WTC11 (cell line): ENCODE results near the gene MBTPS2. TPM values are rescaled to one million over a fixed set of nuclear protein-coding genes. Genes with fewer than 3 reads are reported as not detected.

ENCODE experiments used
- ATAC-seq: fragments of 200-7000 bp; cut with Tn5 transposase; 2 replicates; pipeline ENCODE4 v1.10.0; 2021; ENCODE audit warnings: mild to moderate bottlenecking, moderate library complexity
- CTCF ChIA-PET: fragments of 300-600 bp; sonication (Branson Sonifier 250); formaldehyde crosslinking; loops from one replicate; lab custom pipeline; 2021; ENCODE audit warnings: antibody characterized with exemption; lab: Charles Lee
- POLR2A ChIA-PET: fragments of 350-600 bp; sonication (Branson Sonifier 250); formaldehyde crosslinking; loops from one replicate; lab custom pipeline; 2021; ENCODE audit warnings: antibody characterized with exemption; lab: Charles Lee
- DNase-seq: peaks from one replicate; pipeline ENCODE4 v3.0.0; 2021; ENCODE audit warnings: low spot score
- H3K27ac Mint-ChIP-seq: 2 replicates; pipeline ENCODE4 v1.8.0; 2021; ENCODE audit warnings: mixed read lengths
- H3K27me3 Mint-ChIP-seq: 2 replicates; pipeline ENCODE4 v1.8.0; 2021; ENCODE audit warnings: low read depth, mild to moderate bottlenecking, moderate library complexity, mixed read lengths
- H3K36me3 Mint-ChIP-seq: 2 replicates; pipeline ENCODE4 v1.8.0; 2021; ENCODE audit warnings: mixed read lengths
- H3K4me1 Mint-ChIP-seq: 2 replicates; pipeline ENCODE4 v1.8.0; 2022; ENCODE audit warnings: mixed read lengths
- H3K4me3 Mint-ChIP-seq: 2 replicates; pipeline ENCODE4 v1.8.0; 2021; ENCODE audit warnings: mild to moderate bottlenecking, moderate library complexity, mixed read lengths
- H3K9me3 Mint-ChIP-seq: 2 replicates; pipeline ENCODE4 v1.8.0; 2021; ENCODE audit warnings: mixed read lengths
- ELF4 ChIP-seq: sonication (generic); formaldehyde crosslinking; IDR thresholded peaks from 2 replicates; pipeline ENCODE4 v1.8.1; 2022; ENCODE audit warnings: low read depth, mild to moderate bottlenecking, moderate library complexity, missing genetic modification reagents
- ESRRA ChIP-seq: sonication (generic); formaldehyde crosslinking; IDR thresholded peaks from 2 replicates; pipeline ENCODE4 v1.8.1; 2022; ENCODE audit warnings: mild to moderate bottlenecking, missing genetic modification reagents, borderline replicate concordance
- ETV6 ChIP-seq: sonication (generic); formaldehyde crosslinking; IDR thresholded peaks from 2 replicates; pipeline ENCODE4 v1.8.1; 2022; ENCODE audit warnings: mild to moderate bottlenecking, missing genetic modification reagents
- FOXK1 ChIP-seq: sonication (generic); formaldehyde crosslinking; IDR thresholded peaks from 2 replicates; pipeline ENCODE4 v1.8.0; 2022; ENCODE audit warnings: mild to moderate bottlenecking, moderate library complexity, missing genetic modification reagents
- HMGXB4 ChIP-seq: sonication (generic); formaldehyde crosslinking; IDR thresholded peaks from 2 replicates; pipeline ENCODE4 v1.8.1; 2023; ENCODE audit warnings: mild to moderate bottlenecking, moderate library complexity, missing genetic modification reagents
- IRF1 ChIP-seq: sonication (generic); formaldehyde crosslinking; IDR thresholded peaks from 2 replicates; pipeline ENCODE4 v1.8.0; 2023; ENCODE audit warnings: missing genetic modification reagents
- NFYB ChIP-seq: sonication (generic); formaldehyde crosslinking; conservative IDR thresholded peaks from 2 replicates; pipeline ENCODE4 v1.8.0; 2022; ENCODE audit warnings: low read depth, missing genetic modification reagents
- NR1H2 ChIP-seq: sonication (generic); formaldehyde crosslinking; IDR thresholded peaks from 2 replicates; pipeline ENCODE4 v1.9.0; 2021; ENCODE audit warnings: mild to moderate bottlenecking, moderate library complexity, missing genetic modification reagents
- PRDM15 ChIP-seq: sonication (generic); formaldehyde crosslinking; IDR thresholded peaks from 2 replicates; pipeline ENCODE4 v1.8.0; 2022; ENCODE audit warnings: missing genetic modification reagents
- RELA ChIP-seq: sonication (generic); formaldehyde crosslinking; IDR thresholded peaks from 2 replicates; pipeline ENCODE4 v1.8.1; 2022; ENCODE audit warnings: missing genetic modification reagents, mild to moderate bottlenecking, borderline replicate concordance
- SOX15 ChIP-seq: fragments of 250-450 bp; sonication (Bioruptor Pico); IDR thresholded peaks from 2 replicates; pipeline ENCODE4 v1.9.0; 2021; ENCODE audit warnings: mild to moderate bottlenecking
- TCF7 ChIP-seq: sonication (generic); formaldehyde crosslinking; IDR thresholded peaks from 2 replicates; pipeline ENCODE4 v1.8.0; 2022; ENCODE audit warnings: mild to moderate bottlenecking, low read depth, missing genetic modification reagents, moderate library complexity
- TEAD1 ChIP-seq: sonication (generic); formaldehyde crosslinking; IDR thresholded peaks from 2 replicates; pipeline ENCODE4 v1.8.0; 2022; ENCODE audit warnings: mild to moderate bottlenecking, missing genetic modification reagents
- USF2 ChIP-seq: sonication (generic); formaldehyde crosslinking; IDR thresholded peaks from 2 replicates; pipeline ENCODE4 v1.8.1; 2023; ENCODE audit warnings: mild to moderate bottlenecking, missing genetic modification reagents, moderate library complexity
- ZNF219 ChIP-seq: sonication (generic); formaldehyde crosslinking; IDR thresholded peaks from 2 replicates; pipeline ENCODE4 v1.8.0; 2023; ENCODE audit warnings: missing genetic modification reagents, mild to moderate bottlenecking, borderline replicate concordance
- ZNF232 ChIP-seq: sonication (generic); formaldehyde crosslinking; IDR thresholded peaks from 2 replicates; pipeline ENCODE4 v1.8.0; 2022; ENCODE audit warnings: mild to moderate bottlenecking, missing genetic modification reagents
- ZNF317 ChIP-seq: sonication (generic); formaldehyde crosslinking; IDR thresholded peaks from 2 replicates; pipeline ENCODE4 v1.8.1; 2023; ENCODE audit warnings: low read depth, mild to moderate bottlenecking, moderate library complexity, missing genetic modification reagents, borderline replicate concordance
- ZNF423 ChIP-seq: fragments of 250-450 bp; sonication (Bioruptor Pico); IDR thresholded peaks from 2 replicates; pipeline ENCODE4 v2.1.2; 2022; ENCODE audit warnings: mild to moderate bottlenecking, moderate library complexity
- ZNF512 ChIP-seq: sonication (generic); formaldehyde crosslinking; IDR thresholded peaks from 2 replicates; pipeline ENCODE4 v1.8.1; 2022; ENCODE audit warnings: missing genetic modification reagents, borderline replicate concordance
- ZNF671 ChIP-seq: fragments of 250-450 bp; sonication (Bioruptor Pico); IDR thresholded peaks from 2 replicates; pipeline ENCODE4 v1.8.0; 2021; ENCODE audit warnings: mild to moderate bottlenecking
- total RNA-seq: library from RNA; stranded (reverse); gene quantifications from 3 replicates; pipeline ENCODE4 v1.2.3, GENCODE V29; 2021
- TF ChIP-seq, protein P1 (sequence below): fragments of 250-450 bp; sonication (Bioruptor Pico); IDR thresholded peaks from 2 replicates; pipeline ENCODE4 v1.9.0; 2021; ENCODE audit warnings: mild to moderate bottlenecking
- TF ChIP-seq, protein P2 (sequence below): fragments of 250-450 bp; sonication (Bioruptor Pico); IDR thresholded peaks from 2 replicates; pipeline ENCODE4 v1.9.0; 2021; ENCODE audit warnings: mild to moderate bottlenecking, borderline replicate concordance

MBTPS2 gene
- total RNA-seq, 1 experiment from 2014 or later, result 9.1 TPM

- ChIA-PET CTCF (no interaction called here), POLR2A (no interaction called here)
- no peaks in the 10 kb centered on the region for H3K36me3 Mint-ChIP-seq
- TF ChIP-seq ZNF219 (CRISPR knock-in tag) (no peak), ZNF232 (CRISPR knock-in tag) (no peak), IRF1 (no peak), FOXK1 (no peak), ZNF423 (CRISPR knock-in tag) (no peak), ZNF317 (CRISPR knock-in tag) (no peak), NR1H2 (CRISPR knock-in tag) (no peak), USF2 (CRISPR knock-in tag) (no peak), ELF4 (no peak), ETV6 (CRISPR knock-in tag) (no peak)
- TF ChIP-seq, protein P1, sequence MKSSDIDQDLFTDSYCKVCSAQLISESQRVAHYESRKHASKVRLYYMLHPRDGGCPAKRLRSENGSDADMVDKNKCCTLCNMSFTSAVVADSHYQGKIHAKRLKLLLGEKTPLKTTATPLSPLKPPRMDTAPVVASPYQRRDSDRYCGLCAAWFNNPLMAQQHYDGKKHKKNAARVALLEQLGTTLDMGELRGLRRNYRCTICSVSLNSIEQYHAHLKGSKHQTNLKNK, result no peak
- TF ChIP-seq, protein P2, sequence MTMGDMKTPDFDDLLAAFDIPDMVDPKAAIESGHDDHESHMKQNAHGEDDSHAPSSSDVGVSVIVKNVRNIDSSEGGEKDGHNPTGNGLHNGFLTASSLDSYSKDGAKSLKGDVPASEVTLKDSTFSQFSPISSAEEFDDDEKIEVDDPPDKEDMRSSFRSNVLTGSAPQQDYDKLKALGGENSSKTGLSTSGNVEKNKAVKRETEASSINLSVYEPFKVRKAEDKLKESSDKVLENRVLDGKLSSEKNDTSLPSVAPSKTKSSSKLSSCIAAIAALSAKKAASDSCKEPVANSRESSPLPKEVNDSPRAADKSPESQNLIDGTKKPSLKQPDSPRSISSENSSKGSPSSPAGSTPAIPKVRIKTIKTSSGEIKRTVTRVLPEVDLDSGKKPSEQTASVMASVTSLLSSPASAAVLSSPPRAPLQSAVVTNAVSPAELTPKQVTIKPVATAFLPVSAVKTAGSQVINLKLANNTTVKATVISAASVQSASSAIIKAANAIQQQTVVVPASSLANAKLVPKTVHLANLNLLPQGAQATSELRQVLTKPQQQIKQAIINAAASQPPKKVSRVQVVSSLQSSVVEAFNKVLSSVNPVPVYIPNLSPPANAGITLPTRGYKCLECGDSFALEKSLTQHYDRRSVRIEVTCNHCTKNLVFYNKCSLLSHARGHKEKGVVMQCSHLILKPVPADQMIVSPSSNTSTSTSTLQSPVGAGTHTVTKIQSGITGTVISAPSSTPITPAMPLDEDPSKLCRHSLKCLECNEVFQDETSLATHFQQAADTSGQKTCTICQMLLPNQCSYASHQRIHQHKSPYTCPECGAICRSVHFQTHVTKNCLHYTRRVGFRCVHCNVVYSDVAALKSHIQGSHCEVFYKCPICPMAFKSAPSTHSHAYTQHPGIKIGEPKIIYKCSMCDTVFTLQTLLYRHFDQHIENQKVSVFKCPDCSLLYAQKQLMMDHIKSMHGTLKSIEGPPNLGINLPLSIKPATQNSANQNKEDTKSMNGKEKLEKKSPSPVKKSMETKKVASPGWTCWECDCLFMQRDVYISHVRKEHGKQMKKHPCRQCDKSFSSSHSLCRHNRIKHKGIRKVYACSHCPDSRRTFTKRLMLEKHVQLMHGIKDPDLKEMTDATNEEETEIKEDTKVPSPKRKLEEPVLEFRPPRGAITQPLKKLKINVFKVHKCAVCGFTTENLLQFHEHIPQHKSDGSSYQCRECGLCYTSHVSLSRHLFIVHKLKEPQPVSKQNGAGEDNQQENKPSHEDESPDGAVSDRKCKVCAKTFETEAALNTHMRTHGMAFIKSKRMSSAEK (CRISPR knock-in tag), result no peak
- peaks cover 5% of the 10 kb centered on the region; the same call in 1 of the 2 replicates for H3K9me3 Mint-ChIP-seq
- ATAC-seq, result no peak
- peak overlapping the region; percentile 65; the same call in 1 of the 2 replicates for H3K27ac Mint-ChIP-seq
- H3K4me1 Mint-ChIP-seq, result peaks cover 24% of the 10 kb centered on the region
- H3K4me3 Mint-ChIP-seq, result no peak overlapping the region
- no peak for DNase-seq
- H3K27me3 Mint-ChIP-seq, result no peaks in the 10 kb centered on the region
Observed at GRCh38 chrX:21905953-21906352, 66.5 kb downstream of the MBTPS2 start.

GRCh38 chrX:21907260-21907659 lies 67.8 kb downstream of the MBTPS2 start:
- peaks cover 24% of the 10 kb centered on the region for H3K4me1 Mint-ChIP-seq
- CTCF ChIA-PET, result no interaction called here
- no peaks in the 10 kb centered on the region for H3K27me3 Mint-ChIP-seq

More at GRCh38 chrX:21907260-21907659, 67.8 kb downstream of the MBTPS2 start:
- DNase-seq (no peak), ATAC-seq (no peak)
- Mint-ChIP-seq H3K27ac (no peak overlapping the region), H3K36me3 (no peaks in the 10 kb centered on the region), H3K4me3 (no peak overlapping the region), H3K9me3 (peaks cover 5% of the 10 kb centered on the region; the same call in 1 of the 2 replicates)
- no peak for TF ChIP-seq NFYB
- no peak for TF ChIP-seq ZNF671
- no peak for TF ChIP-seq ZNF512 (CRISPR knock-in tag)
- no peak for TF ChIP-seq HMGXB4
- no peak for TF ChIP-seq ESRRA
- no peak for TF ChIP-seq SOX15 (CRISPR knock-in tag)
- no peak for TF ChIP-seq TEAD1 (CRISPR knock-in tag)
- no peak for TF ChIP-seq PRDM15 (CRISPR knock-in tag)
- TF ChIP-seq TCF7 (CRISPR knock-in tag), result no peak
- TF ChIP-seq RELA, result no peak
- POLR2A ChIA-PET, result interaction anchor here (0.7 kb wide), 1 partner anchor 506 kb away, joined by 7 read pairs; no protein-coding TSS in a partner anchor
